BLaER1 (cell line): Measurements from ENCODE around the gene PCBP3.
"Not testable (repeated sequence)": the region's sequence is repeated elsewhere in the genome, so short reads cannot be mapped to it uniquely, and the experiment has no call there.

Experiments
- H3K27ac ChIP-seq: shearing (Covaris generic); formaldehyde crosslinking; 2 replicates; pipeline ENCODE4 v1.8.1; 2022
- H3K27me3 ChIP-seq: shearing (Covaris generic); formaldehyde crosslinking; 2 replicates; pipeline ENCODE4 v1.8.1; 2022
- H3K36me3 ChIP-seq: shearing (Covaris generic); formaldehyde crosslinking; 2 replicates; pipeline ENCODE4 v1.8.1; 2022
- H3K4me1 ChIP-seq: shearing (Covaris generic); formaldehyde crosslinking; 2 replicates; pipeline ENCODE4 v1.8.1; 2022
- H3K4me2 ChIP-seq: shearing (Covaris generic); formaldehyde crosslinking; 2 replicates; pipeline ENCODE4 v1.8.1; 2022
- H3K4me3 ChIP-seq: shearing (Covaris generic); formaldehyde crosslinking; 2 replicates; pipeline ENCODE4 v1.8.1; 2022
- H3K9ac ChIP-seq: shearing (Covaris generic); formaldehyde crosslinking; 2 replicates; pipeline ENCODE4 v1.8.1; 2022
- H3K9me3 ChIP-seq: shearing (Covaris generic); formaldehyde crosslinking; 2 replicates; pipeline ENCODE4 v1.8.1; 2022
- H4K20me1 ChIP-seq: shearing (Covaris generic); formaldehyde crosslinking; 2 replicates; pipeline ENCODE4 v1.8.1; 2022
- Cebpa-rat ChIP-seq: shearing (Covaris generic); IDR thresholded peaks from 2 replicates; pipeline ENCODE4 v1.8.1; 2022

PCBP3 gene

GRCh38 chr21:45945066-45945867 is 301.7 kb downstream of the PCBP3 start:
- Histone ChIP-seq H3K9me3 (peaks cover 10% of the 10 kb centered on the region; the same call in 1 of the 2 replicates), H3K27ac (no peak overlapping the region), H3K9ac (no peak overlapping the region), H3K36me3 (no peaks in the 10 kb centered on the region), H4K20me1 (peaks cover 9% of the 10 kb centered on the region; the same call in 1 of the 2 replicates), H3K4me3 (no peak overlapping the region), H3K4me1 (peaks cover 63% of the 10 kb centered on the region), H3K27me3 (no peaks in the 10 kb centered on the region), H3K4me2 (no peak overlapping the region)
- TF ChIP-seq Cebpa-rat: no peak

GRCh38 chr21:45945868-45946210 is 302.3 kb downstream of the PCBP3 start:
- no peak overlapping the region for H3K4me3 ChIP-seq
- no peak for TF ChIP-seq Cebpa-rat
- no peak overlapping the region for H3K9ac ChIP-seq
- H4K20me1 ChIP-seq: peaks cover 9% of the 10 kb centered on the region; the same call in 1 of the 2 replicates
- H3K4me2 ChIP-seq: no peak overlapping the region
- H3K27ac ChIP-seq: no peak overlapping the region
- peaks cover 10% of the 10 kb centered on the region; the same call in 1 of the 2 replicates for H3K9me3 ChIP-seq
- peaks cover 63% of the 10 kb centered on the region for H3K4me1 ChIP-seq
- no peaks in the 10 kb centered on the region for H3K36me3 ChIP-seq
- H3K27me3 ChIP-seq: no peaks in the 10 kb centered on the region

- Histone ChIP-seq H3K27ac (no peak overlapping the region), H3K36me3 (no peaks in the 10 kb centered on the region), H4K20me1 (no peaks in the 10 kb centered on the region), H3K9me3 (peaks cover 10% of the 10 kb centered on the region; the same call in 1 of the 2 replicates), H3K4me3 (no peak overlapping the region), H3K27me3 (no peaks in the 10 kb centered on the region), H3K4me2 (peak overlapping the region; percentile 29), H3K4me1 (peaks cover 57% of the 10 kb centered on the region), H3K9ac (no peak overlapping the region)
- TF ChIP-seq Cebpa-rat: no peak
Measured at GRCh38 chr21:45947296-45947695, 303.8 kb downstream of the PCBP3 start.

- no peak overlapping the region for H3K4me3 ChIP-seq
- H3K4me1 ChIP-seq: peaks cover 52% of the 10 kb centered on the region
- H4K20me1 ChIP-seq: no peaks in the 10 kb centered on the region
- peaks cover 10% of the 10 kb centered on the region; the same call in 1 of the 2 replicates for H3K9me3 ChIP-seq
- H3K9ac ChIP-seq: no peak overlapping the region
- H3K36me3 ChIP-seq: no peaks in the 10 kb centered on the region
- H3K27me3 ChIP-seq: no peaks in the 10 kb centered on the region
- no peak for TF ChIP-seq Cebpa-rat
- peak overlapping the region; percentile 29; the same call in 1 of the 2 replicates for H3K4me2 ChIP-seq
- H3K27ac ChIP-seq: no peak overlapping the region
Measured at GRCh38 chr21:45947716-45948255, 304.3 kb downstream of the PCBP3 start.

GRCh38 chr21:45948576-45949141 is 305.1 kb downstream of the PCBP3 start:
- Histone ChIP-seq H3K27ac (no peak overlapping the region), H3K9me3 (peaks cover 10% of the 10 kb centered on the region; the same call in 1 of the 2 replicates), H3K9ac (no peak overlapping the region), H3K4me1 (peaks cover 48% of the 10 kb centered on the region), H3K4me2 (peak overlapping the region; percentile 71), H4K20me1 (no peaks in the 10 kb centered on the region), H3K36me3 (no peaks in the 10 kb centered on the region), H3K27me3 (no peaks in the 10 kb centered on the region), H3K4me3 (no peak overlapping the region)
- no peak for TF ChIP-seq Cebpa-rat

GRCh38 chr21:45949928-45950739 is 306.6 kb downstream of the PCBP3 start:
- no peaks in the 10 kb centered on the region for H3K27me3 ChIP-seq
- peak overlapping the region; percentile 71 for H3K4me2 ChIP-seq
- no peak for TF ChIP-seq Cebpa-rat

DNA sequence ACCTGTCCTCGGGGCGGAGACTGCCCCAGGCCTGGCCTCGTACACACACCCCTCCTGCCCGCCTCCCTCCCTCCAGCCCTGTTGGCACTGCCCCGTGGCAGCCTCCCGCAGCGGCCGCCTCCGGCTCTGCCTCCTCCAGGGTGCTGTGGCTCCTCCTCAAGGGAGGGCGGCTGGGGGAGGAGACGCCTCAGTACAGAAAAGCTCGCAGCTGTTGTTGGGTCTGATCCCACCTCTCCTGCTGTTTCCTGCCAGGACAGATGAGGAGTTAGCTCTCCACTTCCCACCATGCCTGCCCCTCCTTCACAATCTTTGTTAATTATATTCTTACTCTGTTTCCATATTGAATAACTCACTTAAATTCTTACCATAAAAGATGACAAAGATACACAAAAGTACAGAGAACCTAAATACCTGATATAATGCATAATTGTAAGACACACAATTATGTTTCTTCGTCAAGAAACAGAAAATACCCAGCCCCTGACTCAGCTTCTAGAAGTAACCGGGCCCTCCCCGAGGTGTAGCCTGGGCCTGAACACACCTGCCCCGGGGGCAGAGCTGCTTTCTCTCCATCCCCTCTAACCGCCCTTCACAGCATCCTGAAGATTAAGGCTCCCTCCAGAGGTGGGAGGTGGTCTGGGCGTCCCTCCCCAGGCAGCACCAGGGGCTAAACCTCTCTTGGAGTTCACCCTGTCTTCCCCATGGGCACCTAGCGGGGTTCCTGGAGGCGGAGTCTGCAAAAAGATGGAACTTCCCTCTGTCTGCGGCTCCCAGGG is 307.4 kb downstream of the PCBP3 start:
- no peak overlapping the region for H3K4me3 ChIP-seq
- H4K20me1 ChIP-seq: no peaks in the 10 kb centered on the region
- H3K27ac ChIP-seq: peak overlapping the region; percentile 10; the same call in 1 of the 2 replicates
- TF ChIP-seq Cebpa-rat: no peak
- H3K9ac ChIP-seq: no peak overlapping the region
- H3K27me3 ChIP-seq: no peaks in the 10 kb centered on the region
- H3K4me1 ChIP-seq: peaks cover 56% of the 10 kb centered on the region
- peak overlapping the region; percentile 71 for H3K4me2 ChIP-seq
- H3K36me3 ChIP-seq: no peaks in the 10 kb centered on the region
- peaks cover 10% of the 10 kb centered on the region; the same call in 1 of the 2 replicates for H3K9me3 ChIP-seq

More at GRCh38 chr21:45949928-45950739, 306.6 kb downstream of the PCBP3 start:
- H3K9me3 ChIP-seq: peaks cover 10% of the 10 kb centered on the region; the same call in 1 of the 2 replicates
- H3K27ac ChIP-seq: peak overlapping the region; percentile 10; the same call in 1 of the 2 replicates
- H3K36me3 ChIP-seq: no peaks in the 10 kb centered on the region
- H3K4me1 ChIP-seq: peaks cover 56% of the 10 kb centered on the region
- H3K9ac ChIP-seq: no peak overlapping the region
- no peak overlapping the region for H3K4me3 ChIP-seq
- H4K20me1 ChIP-seq: no peaks in the 10 kb centered on the region

DNA sequence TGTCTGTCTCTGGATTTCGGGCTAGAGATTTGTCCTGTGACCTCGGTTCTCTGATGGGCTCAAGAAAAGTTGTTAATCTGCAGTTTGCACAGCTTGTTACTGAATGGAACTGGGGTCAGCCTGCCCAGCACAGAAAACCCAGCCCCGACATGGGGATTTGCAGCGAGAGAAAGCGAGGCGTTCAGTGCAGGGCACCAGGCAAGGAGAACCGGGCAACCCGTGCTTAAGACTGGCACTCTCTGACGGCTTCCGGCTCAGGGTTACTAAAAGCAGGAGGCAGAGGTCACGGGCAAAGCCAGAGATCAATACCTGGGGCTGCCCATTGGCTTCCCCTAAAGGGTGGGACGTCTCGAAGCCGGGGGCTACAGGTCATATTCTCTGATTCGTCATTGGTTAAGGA is 308.2 kb downstream of the PCBP3 start:
- H3K4me1 ChIP-seq: peaks cover 56% of the 10 kb centered on the region
- peaks cover 10% of the 10 kb centered on the region; the same call in 1 of the 2 replicates for H3K9me3 ChIP-seq
- no peaks in the 10 kb centered on the region for H3K36me3 ChIP-seq
- peak overlapping the region; percentile 71; the same call in 1 of the 2 replicates for H3K4me2 ChIP-seq
- no peak overlapping the region for H3K9ac ChIP-seq
- no peak overlapping the region for H3K27ac ChIP-seq
- no peak for TF ChIP-seq Cebpa-rat
- H3K4me3 ChIP-seq: no peak overlapping the region
- no peaks in the 10 kb centered on the region for H3K27me3 ChIP-seq
- no peaks in the 10 kb centered on the region for H4K20me1 ChIP-seq

DNA sequence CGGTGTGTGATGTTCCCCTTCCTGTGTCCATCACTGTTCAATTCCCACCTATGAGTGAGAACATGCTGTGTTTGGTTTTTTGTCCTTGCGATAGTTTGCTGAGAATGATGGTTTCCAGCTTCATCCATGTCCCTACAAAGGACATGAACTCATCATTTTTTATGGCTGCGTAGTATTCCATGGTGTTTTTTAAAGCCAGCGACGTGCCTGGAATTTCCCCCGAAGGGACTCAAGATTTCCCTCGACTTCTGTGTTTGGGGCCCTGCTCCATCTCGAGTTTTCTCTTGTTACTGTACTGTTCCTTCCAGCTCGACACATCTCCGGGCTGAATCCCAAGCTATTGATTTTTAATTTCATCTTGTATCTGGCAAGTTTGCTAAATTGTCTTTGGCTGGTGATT is 309.0 kb downstream of the PCBP3 start:
- H4K20me1 ChIP-seq, H3K27me3 ChIP-seq, H3K9me3 ChIP-seq, H3K27ac ChIP-seq, H3K9ac ChIP-seq, H3K4me3 ChIP-seq, H3K36me3 ChIP-seq, H3K4me2 ChIP-seq: not testable (repeated sequence)
- peaks cover 49% of the 10 kb centered on the region for H3K4me1 ChIP-seq
